HS-5 (cell line): Measurements from ENCODE around the gene SLC22A23.

Experiments
- DNase-seq: peaks from one replicate; pipeline ENCODE4 v3.0.0-alpha.2; 2012; ENCODE audit warnings: low read depth

SLC22A23 gene

DNA sequence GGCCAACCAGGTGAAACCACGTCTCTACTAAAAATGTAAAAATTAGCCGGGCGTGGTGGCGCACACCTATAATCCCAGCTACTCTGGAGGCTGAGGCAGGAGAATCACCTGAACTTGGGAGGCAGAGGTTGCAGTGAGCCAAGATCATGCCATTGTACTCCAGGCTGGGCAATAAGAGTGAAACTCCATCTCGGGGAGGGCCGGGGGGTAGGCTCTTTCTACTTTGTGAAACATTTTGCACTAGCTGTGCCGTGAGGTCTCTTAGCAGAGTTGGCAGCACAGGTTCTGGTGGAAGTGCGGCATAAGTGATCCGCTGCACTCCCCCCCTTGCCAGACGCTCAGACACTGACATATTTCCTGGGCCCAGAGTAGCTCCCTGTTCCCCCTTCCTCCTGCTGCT lies 173.6 kb downstream of the SLC22A23 start:
- no peak for DNase-seq

DNA sequence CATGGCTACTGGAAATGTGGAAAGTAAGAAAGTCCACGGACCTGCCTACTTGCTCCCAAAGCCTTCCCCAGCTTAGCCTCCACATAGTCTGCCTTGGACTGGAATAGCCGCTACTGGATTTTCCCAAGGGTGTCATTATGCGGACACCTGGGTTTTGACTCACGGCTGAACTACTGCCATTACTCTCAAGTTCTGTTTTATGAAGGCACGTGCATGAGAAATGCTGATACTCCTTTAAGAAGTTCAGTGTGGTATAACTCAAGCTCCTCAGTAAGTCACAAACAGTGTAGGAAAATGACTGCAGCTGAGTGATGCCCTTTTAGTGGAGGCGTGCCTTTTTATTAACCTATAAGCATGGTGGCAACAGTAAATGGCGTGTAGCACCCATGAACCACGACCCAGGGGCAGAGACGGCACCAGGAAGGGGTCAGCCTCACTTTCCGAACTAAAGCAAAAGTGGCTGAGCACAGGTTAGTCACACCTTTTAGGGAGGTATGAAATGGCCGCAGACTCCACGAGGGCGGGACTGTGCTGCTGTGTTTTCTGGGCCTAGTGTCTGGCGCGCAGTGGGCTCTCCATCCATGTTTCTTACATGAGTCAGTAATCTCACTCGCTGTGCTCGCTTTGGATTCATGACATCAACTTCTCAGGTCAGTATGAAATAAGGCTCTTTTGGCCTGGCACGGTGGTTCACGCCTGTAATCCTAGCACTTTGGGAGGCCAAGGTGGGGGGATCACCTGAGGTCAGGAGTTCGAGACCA lies 174.2 kb downstream of the SLC22A23 start:
- DNase-seq, result no peak

DNA sequence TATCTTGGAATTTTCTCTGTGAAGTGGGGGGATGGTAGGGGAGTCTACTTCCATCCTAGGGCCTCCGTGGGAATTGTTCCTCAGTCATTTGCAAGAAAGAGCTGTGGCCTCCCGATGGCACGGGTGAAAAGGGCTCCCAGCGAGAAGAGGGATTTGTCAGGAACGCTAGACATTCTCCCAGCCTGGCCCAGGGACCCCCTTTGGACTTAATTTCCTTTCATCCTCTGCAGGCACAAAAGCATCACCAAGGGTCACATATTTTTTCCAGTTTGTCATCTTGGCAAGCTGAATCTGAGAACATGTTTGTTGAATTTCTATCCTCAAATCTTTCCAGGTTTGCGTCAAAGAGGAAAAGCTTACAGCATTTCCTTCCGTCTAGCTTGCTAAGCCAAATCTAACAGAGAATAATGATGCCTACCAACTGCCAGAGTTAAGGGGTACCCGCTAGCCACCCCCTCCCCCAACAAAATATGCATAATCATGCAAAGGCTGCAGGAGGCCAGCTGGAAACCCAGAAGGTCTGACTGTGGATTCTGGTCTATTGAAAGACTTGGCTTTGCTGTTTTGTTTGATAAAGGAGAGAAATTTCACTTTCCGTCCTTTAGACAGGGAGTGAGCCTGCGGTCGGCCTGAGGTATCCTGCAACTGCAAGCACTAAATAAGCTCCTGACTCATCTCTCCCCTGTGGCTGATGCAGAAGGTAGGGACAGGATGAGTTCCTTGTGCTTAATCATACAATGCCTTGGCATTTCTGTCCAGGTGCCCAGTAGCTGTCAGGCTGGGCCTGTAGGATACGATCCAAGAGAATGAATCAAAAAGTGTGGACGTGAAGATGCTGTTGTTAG lies 175.0 kb downstream of the SLC22A23 start:
- DNase-seq, result peak; percentile 76

DNA sequence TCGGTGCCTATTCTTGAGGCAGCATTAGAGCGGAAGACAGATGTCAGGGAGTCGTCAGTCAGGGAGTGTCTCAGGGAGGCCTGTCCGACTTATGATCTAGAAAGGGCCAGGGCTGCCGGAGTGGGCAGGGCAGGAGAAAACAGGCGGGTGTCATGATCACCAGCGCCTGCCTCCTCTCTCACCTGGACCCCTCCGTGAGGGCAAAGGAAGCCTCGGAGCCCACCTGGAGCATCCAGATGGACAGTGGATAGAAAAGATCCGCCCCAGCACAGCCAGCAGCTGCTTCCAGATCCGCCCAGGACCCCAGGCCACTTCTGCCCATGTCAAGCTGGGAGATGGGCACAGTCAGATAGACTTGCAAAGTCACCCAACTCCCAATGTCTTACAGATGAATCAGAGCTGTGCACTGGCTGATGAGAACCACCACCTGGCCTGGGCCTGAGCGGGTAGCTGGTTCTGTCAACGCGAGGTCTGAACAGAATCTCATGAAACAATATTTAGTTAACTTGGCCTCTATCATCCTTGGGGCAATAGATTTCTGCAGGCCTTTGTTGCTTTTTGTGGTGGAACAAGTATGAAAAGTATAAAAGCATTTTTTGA lies 175.9 kb downstream of the SLC22A23 start:
- DNase-seq, result no peak

DNA sequence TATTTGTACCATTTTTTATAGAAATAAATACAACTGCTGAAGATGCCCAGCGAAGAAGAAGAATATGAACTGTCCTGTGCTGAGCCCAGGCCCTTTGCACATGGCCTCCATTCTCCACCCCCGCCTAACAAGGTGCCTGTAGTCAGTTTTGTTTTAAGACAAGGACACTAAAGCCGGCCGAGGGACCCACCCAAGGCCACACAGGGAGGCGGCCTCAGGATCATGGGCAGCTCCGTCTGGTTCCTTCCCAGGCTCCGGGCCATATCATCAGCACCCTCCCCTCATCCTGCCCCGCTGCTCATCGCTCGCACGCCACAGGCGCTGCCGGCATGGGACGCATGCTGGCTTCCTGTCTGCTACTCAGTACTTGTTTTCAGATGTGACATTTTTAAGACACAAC lies 176.8 kb downstream of the SLC22A23 start:
- no peak for DNase-seq

DNA sequence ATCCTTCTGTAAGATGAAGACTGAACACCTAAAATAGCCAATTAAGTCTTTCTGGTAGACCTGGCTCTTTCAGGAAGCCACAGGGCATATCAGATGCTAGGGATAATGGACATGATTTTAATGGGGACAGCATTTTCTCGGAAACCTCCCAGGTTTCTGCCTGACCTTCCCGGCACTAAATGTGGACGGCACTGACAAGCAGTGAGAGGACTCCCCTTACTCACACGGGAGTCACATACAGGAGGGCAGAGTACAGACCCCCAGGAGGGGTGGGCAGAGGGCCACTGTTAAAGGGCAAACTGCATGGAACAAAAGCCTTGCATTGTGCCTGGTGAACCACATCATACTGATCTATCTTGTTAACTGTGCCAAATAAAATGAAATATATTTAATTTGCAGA lies 178.2 kb downstream of the SLC22A23 start:
- no peak for DNase-seq

DNA sequence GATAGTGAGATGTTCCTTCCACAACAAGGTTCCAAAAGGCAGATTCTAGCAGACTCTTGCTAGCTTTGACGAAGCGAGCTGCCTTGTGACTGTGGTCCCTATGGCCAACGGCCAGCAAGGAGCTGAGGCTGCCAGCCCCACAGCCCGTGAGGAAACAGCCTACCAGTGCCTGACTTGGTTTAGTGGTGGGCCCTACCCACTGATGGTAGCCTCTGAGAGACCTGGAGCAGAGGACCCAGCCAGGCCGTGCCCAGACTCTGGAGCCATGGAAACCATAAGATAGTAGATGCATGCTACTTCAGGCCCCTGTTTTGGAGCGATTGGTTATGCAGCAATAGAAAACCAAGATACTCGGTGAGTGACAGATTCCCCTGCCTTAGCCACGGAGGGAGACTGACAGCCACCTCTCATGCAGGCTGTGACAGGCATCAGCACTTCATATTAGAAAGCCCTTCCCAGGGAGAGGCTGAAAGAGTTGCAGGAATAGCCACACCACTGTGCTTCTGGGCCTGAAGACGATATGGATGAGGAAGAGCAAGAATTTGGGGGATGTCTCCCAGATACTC lies 178.9 kb downstream of the SLC22A23 start:
- no peak for DNase-seq

DNA sequence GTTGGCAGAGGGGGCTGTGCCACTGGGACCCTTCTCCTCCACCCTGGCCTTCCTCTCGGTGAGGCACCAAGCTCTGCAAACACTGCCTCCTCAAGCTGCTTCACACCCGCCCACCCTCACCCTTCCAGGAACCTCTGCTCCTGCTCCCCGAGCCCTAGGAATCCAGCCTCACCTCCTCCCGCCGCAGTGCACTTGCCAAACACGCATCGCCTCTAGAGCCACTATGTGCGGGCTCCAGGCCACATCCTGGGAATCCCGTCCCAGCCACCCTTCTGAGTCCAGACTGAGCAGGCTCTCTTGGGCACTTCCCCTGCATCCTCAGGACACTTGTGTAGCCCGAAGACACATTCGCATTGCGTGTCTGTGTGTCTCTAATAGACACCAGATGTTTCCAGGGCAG lies 179.6 kb downstream of the SLC22A23 start:
- no peak for DNase-seq

DNA sequence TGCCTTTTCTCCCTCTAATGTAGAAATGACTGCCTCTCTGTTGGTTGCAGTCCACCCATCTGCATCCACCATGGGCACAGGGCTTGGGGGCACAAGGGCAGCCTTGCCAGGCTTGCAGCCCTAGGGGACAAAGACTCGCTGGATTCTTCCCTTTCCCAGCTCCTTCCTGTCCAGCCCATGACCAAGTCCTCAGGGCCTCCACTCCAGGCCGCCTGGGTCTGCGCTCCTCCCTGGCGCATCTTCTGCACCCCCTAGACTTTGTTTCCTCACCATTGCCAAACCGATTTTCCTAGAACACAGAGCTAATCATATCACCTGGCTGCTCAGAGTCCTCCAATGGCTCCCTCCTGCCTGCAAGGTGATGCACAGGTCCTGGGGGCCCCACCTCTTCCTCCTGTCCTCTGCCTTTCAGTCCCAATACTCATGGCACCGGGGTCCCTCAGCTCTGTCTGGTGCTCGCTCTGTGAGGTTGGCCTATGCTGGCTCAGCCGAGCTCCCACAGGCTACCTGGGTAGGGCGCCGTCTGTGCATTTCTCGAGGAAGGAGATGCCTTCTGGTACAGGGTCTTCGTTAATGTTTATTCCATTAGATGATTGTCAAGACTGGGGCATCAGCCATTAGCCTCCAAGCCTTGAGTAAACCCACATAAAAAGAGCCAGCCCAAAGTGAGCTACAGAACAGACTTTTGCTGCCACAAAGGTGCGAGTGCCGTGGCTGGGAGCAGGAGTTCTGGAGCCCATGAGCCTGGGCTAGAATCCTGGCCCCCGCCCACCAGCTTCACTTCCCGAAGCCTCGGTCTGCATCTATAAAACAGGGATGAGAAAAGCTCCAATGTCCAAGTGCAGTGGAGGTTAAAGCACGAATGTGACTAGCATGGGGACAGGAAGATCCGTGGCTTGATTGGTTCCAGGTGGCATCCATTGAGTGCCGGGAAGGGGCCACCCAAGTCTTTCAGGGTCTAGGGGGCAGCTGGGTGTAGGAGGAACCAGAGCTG lies 180.4 kb downstream of the SLC22A23 start:
- DNase-seq, result no peak

DNA sequence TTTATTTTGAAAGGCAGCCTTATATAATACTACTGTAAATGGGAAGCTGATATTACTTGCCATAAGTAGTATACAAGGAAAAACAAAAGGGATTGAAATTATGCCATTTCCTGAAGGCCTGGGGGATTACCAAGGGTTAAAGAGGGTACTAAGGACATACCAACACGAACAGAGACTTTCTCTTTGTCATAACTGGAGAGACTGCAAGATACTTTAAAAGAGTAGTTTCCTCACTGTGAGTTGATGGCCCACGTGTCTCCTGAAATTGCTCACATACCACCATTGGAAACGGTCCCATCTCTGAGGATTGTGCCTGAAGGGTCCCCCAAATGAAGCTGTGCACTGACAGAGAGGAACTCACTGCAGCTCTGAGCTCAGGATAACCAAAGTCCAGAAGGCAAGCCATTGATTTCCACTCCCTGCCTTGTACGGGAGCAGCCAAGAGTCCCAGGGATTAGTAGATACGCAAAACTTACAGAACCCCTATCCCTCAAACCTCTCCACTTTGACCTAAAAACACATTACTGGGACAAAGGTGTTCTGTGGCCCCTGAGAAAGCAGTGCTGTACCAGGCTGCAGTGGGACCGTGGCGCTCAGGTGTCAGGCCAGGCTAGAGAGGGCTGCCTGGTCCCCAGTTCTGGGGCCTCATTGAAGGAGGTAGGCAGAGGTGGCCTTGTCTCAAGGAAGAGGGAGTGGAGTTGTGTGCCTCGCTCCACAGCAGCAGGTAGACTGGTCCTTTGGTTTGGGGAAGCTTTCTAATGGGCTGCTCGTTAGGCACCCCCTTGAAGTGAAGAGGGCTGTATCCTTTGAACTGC lies 182.9 kb downstream of the SLC22A23 start:
- no peak for DNase-seq

DNA sequence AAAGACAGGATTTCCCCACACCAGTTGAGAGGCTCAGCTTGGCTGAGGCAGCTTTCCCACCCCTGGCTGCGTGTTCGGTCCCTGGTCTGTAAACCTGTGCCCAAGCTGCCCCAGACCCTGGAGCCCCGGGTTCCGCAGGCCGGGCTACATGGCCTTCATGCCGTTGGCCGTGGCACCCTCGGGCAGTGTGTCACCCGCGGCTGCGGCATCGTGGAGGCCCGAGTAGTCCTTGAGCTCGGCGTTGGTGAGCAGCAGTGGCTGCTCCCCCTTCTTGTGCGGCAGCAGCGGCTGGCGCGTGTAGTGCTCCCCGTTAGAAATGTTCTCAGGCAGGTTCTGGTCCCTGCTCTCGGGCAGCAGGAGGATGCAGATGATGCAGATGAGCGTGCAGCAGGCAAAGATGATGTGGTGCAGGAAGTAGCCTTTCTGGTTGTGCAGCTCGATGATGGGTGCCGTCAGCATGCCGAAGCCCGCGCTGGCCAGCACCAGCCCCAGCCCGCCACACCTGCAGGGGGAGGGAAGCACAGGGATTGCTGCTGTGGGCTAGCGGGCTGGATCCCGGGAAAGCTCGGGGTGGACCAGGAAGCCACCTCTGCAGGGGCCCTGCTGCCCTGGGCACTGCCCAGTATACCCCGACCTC lies 183.8 kb downstream of the SLC22A23 start:
- DNase-seq, result no peak

DNA sequence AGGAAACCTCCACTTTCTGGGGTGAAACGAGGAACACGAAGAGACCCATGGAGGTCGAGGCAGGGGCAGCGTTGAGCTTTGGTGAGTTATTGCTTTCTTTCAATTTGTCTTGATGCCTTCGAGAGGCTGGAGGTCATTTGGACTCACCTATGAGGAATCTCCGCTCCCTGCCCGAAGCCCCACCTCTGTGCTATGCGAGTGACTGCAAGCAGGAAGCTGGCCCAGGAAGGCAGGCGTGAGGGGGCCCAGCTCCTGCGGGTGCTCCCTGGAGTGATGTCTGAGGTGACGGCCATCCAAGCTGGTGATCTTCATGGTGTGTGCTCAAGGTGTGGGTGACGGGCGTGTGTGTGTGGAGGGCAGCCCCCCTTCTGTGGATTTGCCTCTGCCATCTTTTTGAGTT lies 185.1 kb downstream of the SLC22A23 start:
- no peak for DNase-seq

DNA sequence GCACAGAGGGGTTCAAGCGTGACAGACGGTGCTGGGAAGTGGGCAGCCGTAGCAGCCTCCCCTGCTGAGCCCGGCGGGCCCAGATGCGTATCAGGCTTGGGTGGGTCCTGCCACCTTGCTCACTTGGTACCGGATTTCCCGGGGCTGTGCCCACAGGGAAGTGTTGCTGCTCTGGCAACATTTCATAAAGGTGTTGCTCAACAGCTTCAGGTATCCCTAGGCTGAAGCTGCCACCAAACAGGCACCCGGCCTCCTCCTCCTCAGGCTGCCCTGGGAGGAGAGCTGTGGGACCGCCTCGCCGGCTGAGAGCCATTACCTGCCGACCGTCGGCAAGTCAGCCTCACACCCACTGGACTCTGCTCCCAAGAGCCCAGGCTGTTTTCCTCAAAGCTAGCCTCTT lies 186.6 kb downstream of the SLC22A23 start:
- DNase-seq, result no peak

DNA sequence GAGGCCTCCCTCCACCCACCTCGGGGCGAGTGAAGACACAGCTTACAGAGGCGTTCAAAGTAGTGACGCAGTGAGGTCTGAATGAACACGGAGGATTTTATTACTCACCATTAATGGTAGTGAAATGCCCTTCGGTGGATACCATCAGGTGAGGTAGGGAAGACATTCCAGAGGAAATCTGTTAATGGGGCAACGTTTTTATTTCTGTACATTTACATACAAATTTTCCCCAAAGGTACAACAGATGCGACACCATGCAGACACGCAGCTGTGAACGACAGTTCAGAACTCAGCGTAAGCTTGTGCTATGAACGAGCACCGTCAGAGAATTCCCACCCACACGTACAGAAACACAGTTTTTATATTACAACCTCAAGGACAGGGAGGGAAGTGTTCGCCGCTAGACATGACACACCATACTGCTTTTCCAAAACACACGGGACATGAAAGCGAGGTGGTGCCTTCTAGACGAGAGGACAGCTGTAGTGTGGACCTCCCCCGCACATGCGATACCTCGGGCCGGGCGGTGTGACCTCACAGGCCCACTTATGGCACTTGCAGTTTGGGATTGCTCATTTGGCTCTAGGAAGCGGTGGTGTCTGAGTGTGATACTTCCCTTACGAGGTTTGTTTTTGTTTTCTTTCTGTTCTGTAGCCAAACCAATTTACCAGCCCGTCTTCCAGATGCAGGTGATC lies 187.4 kb downstream of the SLC22A23 start:
- no peak for DNase-seq

DNA sequence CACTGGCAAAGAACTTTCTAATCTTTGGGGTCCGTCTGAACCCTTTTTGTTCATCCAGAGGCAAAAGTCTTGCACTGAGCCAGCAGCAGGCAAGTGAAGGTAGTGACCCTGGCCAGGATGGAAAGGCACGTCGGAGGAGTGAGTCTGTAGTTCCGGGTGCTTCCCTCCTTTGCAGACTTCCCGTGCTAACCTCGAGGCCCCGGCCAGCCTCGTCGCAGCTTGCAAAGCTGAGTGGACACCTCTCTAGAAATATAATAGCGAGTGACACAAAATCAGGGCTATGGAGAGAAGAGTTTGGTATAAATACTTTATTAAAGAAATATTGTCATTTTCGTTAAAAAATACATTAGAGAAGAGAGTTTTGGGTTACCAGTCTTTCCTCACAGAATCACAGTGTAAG lies 188.2 kb downstream of the SLC22A23 start:
- DNase-seq, result no peak

DNA sequence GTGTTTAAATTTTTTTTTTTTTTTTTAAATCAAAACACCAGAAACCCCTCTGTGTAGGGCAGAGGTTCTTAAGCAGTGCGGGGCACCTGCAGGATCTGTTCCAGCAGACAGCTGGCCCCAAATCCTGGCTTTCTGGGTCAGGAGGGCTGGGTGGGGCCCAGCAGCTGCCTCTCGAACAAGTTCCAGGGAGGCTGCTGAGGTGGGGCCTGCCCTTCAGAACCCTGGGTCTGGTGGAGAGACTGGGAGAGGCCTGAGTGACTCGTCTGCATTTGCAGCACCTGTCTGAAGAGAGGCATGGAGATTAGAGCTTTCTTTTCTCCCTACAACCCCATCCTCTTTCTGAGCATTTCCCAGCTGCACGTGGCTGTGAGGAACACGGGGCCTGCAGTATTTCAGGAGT lies 189.7 kb downstream of the SLC22A23 start:
- no peak for DNase-seq

DNA sequence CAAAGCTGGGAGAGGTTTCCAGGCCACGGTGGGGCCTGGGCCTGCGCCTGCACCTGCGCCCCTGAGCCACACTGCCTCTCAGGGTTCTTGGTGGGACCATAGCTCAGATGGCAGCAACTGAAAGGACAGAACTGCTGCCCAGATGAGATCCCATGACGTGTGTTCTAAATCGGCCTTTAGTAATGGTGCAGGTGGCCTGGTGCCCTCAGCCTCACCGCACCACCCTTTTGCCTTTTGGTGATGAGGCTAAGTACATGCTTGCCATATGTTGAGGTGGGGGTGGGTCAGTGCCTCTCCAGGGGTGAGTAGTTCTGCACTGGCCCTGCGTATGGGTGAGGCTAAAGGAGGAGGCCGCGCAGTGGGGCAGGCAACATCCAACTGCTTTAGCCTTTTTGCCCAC lies 190.7 kb downstream of the SLC22A23 start:
- DNase-seq, result no peak

DNA sequence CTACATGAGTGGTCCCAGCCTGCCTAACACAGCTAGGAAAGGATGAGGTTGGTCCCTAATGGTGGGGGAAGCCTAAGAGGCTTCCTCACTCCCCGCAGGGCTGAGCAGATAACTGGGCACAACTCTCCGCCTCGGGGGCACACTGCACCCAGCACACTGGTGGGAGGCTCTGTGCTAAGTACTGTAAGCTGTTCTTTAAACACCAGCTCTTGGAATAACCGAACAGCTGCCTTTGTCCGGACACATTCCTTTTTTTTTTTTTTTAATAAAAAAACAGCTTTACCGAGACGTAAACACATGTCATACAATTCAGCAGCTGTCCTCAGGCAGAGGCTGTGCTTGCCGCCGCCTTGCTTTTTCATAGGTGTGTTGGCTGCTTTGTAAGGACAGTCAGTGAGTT lies 191.2 kb downstream of the SLC22A23 start:
- no peak for DNase-seq

DNA sequence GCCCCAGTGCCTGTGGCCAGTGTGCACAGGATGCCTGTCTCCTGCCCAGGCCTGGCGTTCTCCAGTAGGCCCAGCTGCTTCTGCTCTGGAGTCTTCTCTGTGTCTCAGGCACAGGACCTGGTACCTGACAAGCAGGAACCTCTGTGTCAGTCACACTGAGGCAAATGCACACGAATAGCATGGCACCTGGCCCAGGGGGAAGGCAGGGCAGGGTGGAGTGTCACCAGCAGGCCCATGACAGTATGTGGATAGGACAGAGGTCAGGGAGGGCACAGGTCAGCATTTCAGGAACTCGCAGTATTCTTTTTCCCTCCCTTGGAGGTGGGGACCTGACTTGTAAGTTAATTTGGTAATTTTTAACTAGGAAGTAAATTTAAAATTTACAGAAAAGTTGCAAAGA lies 192.5 kb downstream of the SLC22A23 start:
- no peak for DNase-seq

DNA sequence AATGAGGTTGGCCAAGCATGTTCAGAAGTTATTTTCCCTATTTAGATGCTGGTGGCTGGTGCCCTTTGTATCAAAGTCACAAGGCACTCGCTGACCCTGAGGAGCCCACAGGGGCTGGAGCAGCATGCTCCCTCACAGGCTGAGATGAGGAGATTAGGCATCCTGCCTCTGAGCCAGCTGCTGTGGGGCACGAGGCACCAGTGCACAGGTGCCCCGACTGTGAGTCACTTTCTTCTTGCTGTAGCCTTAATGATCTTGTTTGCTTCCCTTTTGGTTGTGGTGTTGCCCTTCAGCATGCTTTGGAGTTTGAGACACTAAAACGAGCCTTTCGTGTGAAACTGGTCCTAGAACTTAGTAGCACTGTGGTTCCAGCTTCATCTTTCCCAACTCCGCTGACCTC lies 193.8 kb downstream of the SLC22A23 start:
- DNase-seq, result no peak
